Measurements from ENCODE around the gene FBXO47.
"Not testable (repeated sequence)": the region's sequence is repeated elsewhere in the genome, so short reads cannot be mapped to it uniquely, and the experiment has no call there.

The FBXO47 gene

GRCh38 chr17:38980490-38981217 lies 13.5 kb upstream of the FBXO47 start:
- H3K36me3 ChIP-seq (ENCODE audit: control insufficient read depth, insufficient read depth, low read length), result no peaks in the 10 kb centered on the region
- H3K9me3 ChIP-seq (ENCODE audit: control insufficient read depth, low read length), result no peaks in the 10 kb centered on the region
- H3K27ac ChIP-seq (ENCODE audit: insufficient read depth, low read length, poor library complexity, severe bottlenecking), result no peak overlapping the region
- no peak for DNase-seq
- H3K4me3 ChIP-seq (ENCODE audit: insufficient read depth, low read depth, low read length, poor library complexity, severe bottlenecking), result no peak overlapping the region
- H3K27me3 ChIP-seq (replicated peaks; ENCODE audit: control insufficient read depth, insufficient read depth, low read length, poor library complexity, severe bottlenecking), result no peaks in the 10 kb centered on the region
- H3K4me1 ChIP-seq (ENCODE audit: control insufficient read depth, insufficient read depth, low read length, poor library complexity, severe bottlenecking), result no peaks in the 10 kb centered on the region

- Histone ChIP-seq H3K4me1 (ENCODE audit: control insufficient read depth, insufficient read depth, low read length, poor library complexity, severe bottlenecking) (no peaks in the 10 kb centered on the region), H3K27me3 (replicated peaks; ENCODE audit: control insufficient read depth, insufficient read depth, low read length, poor library complexity, severe bottlenecking) (no peaks in the 10 kb centered on the region), H3K9me3 (ENCODE audit: control insufficient read depth, low read length) (no peaks in the 10 kb centered on the region), H3K4me3 (ENCODE audit: insufficient read depth, low read depth, low read length, poor library complexity, severe bottlenecking) (no peak overlapping the region), H3K36me3 (ENCODE audit: control insufficient read depth, insufficient read depth, low read length) (no peaks in the 10 kb centered on the region), H3K27ac (ENCODE audit: insufficient read depth, low read length, poor library complexity, severe bottlenecking) (no peak overlapping the region)
- DNase-seq, result no peak
These were observed 11.0 kb upstream of the FBXO47 start for GRCh38 chr17:38978180-38978579.

- H3K36me3 ChIP-seq (ENCODE audit: control insufficient read depth, insufficient read depth, low read length); H3K9me3 ChIP-seq (ENCODE audit: control insufficient read depth, low read length); H3K27ac ChIP-seq (ENCODE audit: insufficient read depth, low read length, poor library complexity, severe bottlenecking); H3K4me1 ChIP-seq (ENCODE audit: control insufficient read depth, insufficient read depth, low read length, poor library complexity, severe bottlenecking); H3K4me3 ChIP-seq (ENCODE audit: insufficient read depth, low read depth, low read length, poor library complexity, severe bottlenecking); H3K27me3 ChIP-seq (replicated peaks; ENCODE audit: control insufficient read depth, insufficient read depth, low read length, poor library complexity, severe bottlenecking); DNase-seq: not testable (repeated sequence)
These were observed 9.0 kb upstream of the FBXO47 start for GRCh38 chr17:38976187-38976551.

GRCh38 chr17:38970804-38971203 lies 3.6 kb upstream of the FBXO47 start:
- H3K27me3 ChIP-seq (replicated peaks; ENCODE audit: control insufficient read depth, insufficient read depth, low read length, poor library complexity, severe bottlenecking), result no peaks in the 10 kb centered on the region
- H3K27ac ChIP-seq (ENCODE audit: insufficient read depth, low read length, poor library complexity, severe bottlenecking), result no peak overlapping the region
- no peak for DNase-seq
- peaks cover 5% of the 10 kb centered on the region for H3K4me1 ChIP-seq (ENCODE audit: control insufficient read depth, insufficient read depth, low read length, poor library complexity, severe bottlenecking)
- no peaks in the 10 kb centered on the region for H3K9me3 ChIP-seq (ENCODE audit: control insufficient read depth, low read length)
- no peaks in the 10 kb centered on the region for H3K36me3 ChIP-seq (ENCODE audit: control insufficient read depth, insufficient read depth, low read length)
- H3K4me3 ChIP-seq (ENCODE audit: insufficient read depth, low read depth, low read length, poor library complexity, severe bottlenecking), result no peak overlapping the region

DNA sequence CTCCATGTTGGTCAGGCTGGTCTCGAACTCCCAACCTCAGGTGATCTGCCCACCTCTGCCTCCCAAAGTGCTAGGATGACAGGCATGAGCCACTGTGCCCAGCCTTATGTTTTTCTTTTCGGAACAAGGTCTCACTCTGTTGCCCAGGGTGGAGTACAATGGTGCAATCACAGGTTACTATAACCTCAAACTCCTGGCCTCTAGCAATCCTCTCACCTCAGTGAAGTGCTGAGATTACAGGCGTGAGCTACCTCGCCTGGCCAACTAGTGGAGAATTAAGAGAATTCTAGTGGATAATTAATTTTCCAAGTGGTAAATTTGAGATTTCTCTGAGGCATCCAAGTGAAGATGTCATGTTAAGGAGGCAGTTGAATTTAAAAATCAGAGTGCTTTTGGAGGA lies 2.9 kb upstream of the FBXO47 start:
- Histone ChIP-seq H3K4me3 (ENCODE audit: insufficient read depth, low read depth, low read length, poor library complexity, severe bottlenecking) (no peak overlapping the region), H3K4me1 (ENCODE audit: control insufficient read depth, insufficient read depth, low read length, poor library complexity, severe bottlenecking) (peaks cover 5% of the 10 kb centered on the region), H3K27ac (ENCODE audit: insufficient read depth, low read length, poor library complexity, severe bottlenecking) (no peak overlapping the region), H3K9me3 (ENCODE audit: control insufficient read depth, low read length) (no peaks in the 10 kb centered on the region), H3K27me3 (replicated peaks; ENCODE audit: control insufficient read depth, insufficient read depth, low read length, poor library complexity, severe bottlenecking) (no peaks in the 10 kb centered on the region), H3K36me3 (ENCODE audit: control insufficient read depth, insufficient read depth, low read length) (no peaks in the 10 kb centered on the region)
- DNase-seq, result no peak

DNA sequence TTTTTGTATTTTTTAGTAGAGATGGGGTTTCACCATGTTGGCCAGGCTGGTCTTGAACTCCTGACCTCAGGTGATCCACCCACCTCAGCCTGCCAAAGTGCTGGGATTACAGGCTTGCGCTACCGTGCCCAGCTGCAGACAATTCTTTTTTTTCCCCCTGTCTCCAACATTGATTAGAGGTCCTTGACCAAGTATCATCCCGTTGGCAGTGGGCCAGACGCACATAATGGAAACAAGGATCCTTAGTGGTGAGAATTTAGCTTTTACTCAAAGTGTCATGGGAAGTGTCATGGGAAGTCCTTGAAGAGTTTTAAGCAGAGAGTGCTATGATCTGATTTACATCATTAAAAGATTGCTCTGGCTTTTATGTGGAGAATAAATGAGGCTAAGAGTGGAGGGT lies 2.1 kb upstream of the FBXO47 start:
- peaks cover 5% of the 10 kb centered on the region for H3K4me1 ChIP-seq (ENCODE audit: control insufficient read depth, insufficient read depth, low read length, poor library complexity, severe bottlenecking)
- no peaks in the 10 kb centered on the region for H3K27me3 ChIP-seq (replicated peaks; ENCODE audit: control insufficient read depth, insufficient read depth, low read length, poor library complexity, severe bottlenecking)
- H3K27ac ChIP-seq (ENCODE audit: insufficient read depth, low read length, poor library complexity, severe bottlenecking), result no peak overlapping the region
- DNase-seq, result no peak
- H3K4me3 ChIP-seq (ENCODE audit: insufficient read depth, low read depth, low read length, poor library complexity, severe bottlenecking), result no peak overlapping the region
- H3K9me3 ChIP-seq (ENCODE audit: control insufficient read depth, low read length), result no peaks in the 10 kb centered on the region
- no peaks in the 10 kb centered on the region for H3K36me3 ChIP-seq (ENCODE audit: control insufficient read depth, insufficient read depth, low read length)

DNA sequence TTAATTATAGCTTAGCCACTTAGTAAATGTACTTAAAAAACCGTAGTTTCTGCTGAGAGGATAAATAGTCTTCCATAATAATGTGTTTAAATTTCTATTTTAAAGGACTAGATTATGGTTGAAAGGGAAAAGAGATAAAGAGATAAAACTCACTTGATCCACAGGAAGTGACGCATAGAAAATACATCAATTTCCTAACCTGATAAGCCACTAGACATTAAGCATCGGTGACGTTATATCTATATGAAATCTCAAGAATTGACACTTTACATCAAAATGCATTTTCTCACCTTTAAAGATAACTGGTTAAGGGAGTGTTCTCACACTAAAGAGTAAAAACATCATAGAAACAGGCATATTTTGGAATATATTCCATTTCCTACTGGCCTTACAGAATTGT lies 5.8 kb downstream of the FBXO47 start:
- H3K27me3 ChIP-seq (replicated peaks; ENCODE audit: control insufficient read depth, insufficient read depth, low read length, poor library complexity, severe bottlenecking), result no peaks in the 10 kb centered on the region
- H3K9me3 ChIP-seq (ENCODE audit: control insufficient read depth, low read length), result no peaks in the 10 kb centered on the region
- H3K4me3 ChIP-seq (ENCODE audit: insufficient read depth, low read depth, low read length, poor library complexity, severe bottlenecking), result no peak overlapping the region
- DNase-seq, result no peak
- H3K36me3 ChIP-seq (ENCODE audit: control insufficient read depth, insufficient read depth, low read length), result no peaks in the 10 kb centered on the region
- H3K4me1 ChIP-seq (ENCODE audit: control insufficient read depth, insufficient read depth, low read length, poor library complexity, severe bottlenecking), result no peaks in the 10 kb centered on the region
- H3K27ac ChIP-seq (ENCODE audit: insufficient read depth, low read length, poor library complexity, severe bottlenecking), result no peak overlapping the region

GRCh38 chr17:38960402-38960801 lies 6.8 kb downstream of the FBXO47 start:
- no peak overlapping the region for H3K27ac ChIP-seq (ENCODE audit: insufficient read depth, low read length, poor library complexity, severe bottlenecking)
- no peaks in the 10 kb centered on the region for H3K4me1 ChIP-seq (ENCODE audit: control insufficient read depth, insufficient read depth, low read length, poor library complexity, severe bottlenecking)
- no peaks in the 10 kb centered on the region for H3K27me3 ChIP-seq (replicated peaks; ENCODE audit: control insufficient read depth, insufficient read depth, low read length, poor library complexity, severe bottlenecking)
- DNase-seq, result no peak
- no peaks in the 10 kb centered on the region for H3K36me3 ChIP-seq (ENCODE audit: control insufficient read depth, insufficient read depth, low read length)
- H3K9me3 ChIP-seq (ENCODE audit: control insufficient read depth, low read length), result no peaks in the 10 kb centered on the region
- H3K4me3 ChIP-seq (ENCODE audit: insufficient read depth, low read depth, low read length, poor library complexity, severe bottlenecking), result no peak overlapping the region

GRCh38 chr17:38959508-38959907 lies 7.7 kb downstream of the FBXO47 start:
- H3K36me3 ChIP-seq (ENCODE audit: control insufficient read depth, insufficient read depth, low read length), result no peaks in the 10 kb centered on the region
- no peak for DNase-seq
- H3K4me3 ChIP-seq (ENCODE audit: insufficient read depth, low read depth, low read length, poor library complexity, severe bottlenecking), result no peak overlapping the region
- no peak overlapping the region for H3K27ac ChIP-seq (ENCODE audit: insufficient read depth, low read length, poor library complexity, severe bottlenecking)
- no peaks in the 10 kb centered on the region for H3K4me1 ChIP-seq (ENCODE audit: control insufficient read depth, insufficient read depth, low read length, poor library complexity, severe bottlenecking)
- H3K27me3 ChIP-seq (replicated peaks; ENCODE audit: control insufficient read depth, insufficient read depth, low read length, poor library complexity, severe bottlenecking), result no peaks in the 10 kb centered on the region
- H3K9me3 ChIP-seq (ENCODE audit: control insufficient read depth, low read length), result no peaks in the 10 kb centered on the region

- DNase-seq, result no peak
- Histone ChIP-seq H3K27me3 (replicated peaks; ENCODE audit: control insufficient read depth, insufficient read depth, low read length, poor library complexity, severe bottlenecking) (no peaks in the 10 kb centered on the region), H3K4me1 (ENCODE audit: control insufficient read depth, insufficient read depth, low read length, poor library complexity, severe bottlenecking) (no peaks in the 10 kb centered on the region), H3K9me3 (ENCODE audit: control insufficient read depth, low read length) (no peaks in the 10 kb centered on the region), H3K4me3 (ENCODE audit: insufficient read depth, low read depth, low read length, poor library complexity, severe bottlenecking) (no peak overlapping the region), H3K27ac (ENCODE audit: insufficient read depth, low read length, poor library complexity, severe bottlenecking) (no peak overlapping the region), H3K36me3 (ENCODE audit: control insufficient read depth, insufficient read depth, low read length) (no peaks in the 10 kb centered on the region)
These were observed 8.4 kb downstream of the FBXO47 start for GRCh38 chr17:38958756-38959155.

Data from effector memory CD4-positive, alpha-beta T cell (primary cell).